OCI-LY7 (cell line): Measurements from ENCODE around the gene TRERF1. TPM values are rescaled to one million over a fixed set of nuclear protein-coding genes. Genes with fewer than 3 reads are reported as not detected.

Experiments
- BruUV-seq: library from RNA; stranded (reverse); fragments of 400-500 nt; replicated peaks from 2 replicates; lab custom pipeline; 2021; lab: Mats Ljungman, UMichigan
- CTCF ChIA-PET: fragments of 300-600 bp; sonication (Branson Sonifier 250); formaldehyde crosslinking; loops from one replicate; lab custom pipeline; 2022; ENCODE audit warnings: antibody characterized with exemption; ENCODE audit not compliant: unreplicated experiment; lab: Charles Lee
- POLR2A ChIA-PET: fragments of 300-600 bp; sonication (Branson Sonifier 250); formaldehyde crosslinking; loops from one replicate; lab custom pipeline; 2022; ENCODE audit warnings: antibody characterized with exemption; lab: Charles Lee
- DNase-seq: peaks from one replicate; pipeline ENCODE4 v3.0.0-alpha.2; 2015; ENCODE audit warnings: low spot score
- H2AFZ ChIP-seq: fragments of 200-600 bp; sonication (generic), shearing (Covaris generic); 2 replicates; pipeline ENCODE4 v1.6.1; 2014; ENCODE audit warnings: mild to moderate bottlenecking, antibody characterized with exemption, low read length, moderate library complexity
- H3K27ac ChIP-seq: fragments of 200-600 bp; sonication (generic); 2 replicates; pipeline ENCODE4 v1.5.1; 2014; ENCODE audit warnings: mixed run types, low read depth, mild to moderate bottlenecking, moderate library complexity, low read length, inconsistent platforms; ENCODE audit not compliant: poor library complexity, severe bottlenecking
- H3K36me3 ChIP-seq: fragments of 200-600 bp; sonication (generic); 2 replicates; pipeline ENCODE4 v1.6.1; 2014; ENCODE audit warnings: mild to moderate bottlenecking, antibody characterized with exemption, low read length, moderate library complexity, mixed read lengths; ENCODE audit not compliant: insufficient read depth
- H3K4me1 ChIP-seq: fragments of 200-600 bp; sonication (generic); 2 replicates; pipeline ENCODE4 v1.5.1; 2014; ENCODE audit warnings: mild to moderate bottlenecking, low read length; ENCODE audit not compliant: insufficient read depth, poor library complexity, severe bottlenecking
- H3K4me2 ChIP-seq: fragments of 200-600 bp; sonication (generic); 2 replicates; pipeline ENCODE4 v1.6.1; 2014; ENCODE audit warnings: mild to moderate bottlenecking, low read length
- H3K4me3 ChIP-seq: fragments of 200-600 bp; sonication (generic); 2 replicates; pipeline ENCODE4 v1.5.1; 2014; ENCODE audit warnings: mild to moderate bottlenecking, low read depth, low read length; ENCODE audit not compliant: poor library complexity, severe bottlenecking
- H3K79me2 ChIP-seq: fragments of 200-600 bp; sonication (generic); 2 replicates; pipeline ENCODE4 v1.6.1; 2016; ENCODE audit warnings: low read depth, mild to moderate bottlenecking, low read length, moderate library complexity, mixed read lengths; ENCODE audit not compliant: insufficient read depth
- H3K9me2 ChIP-seq: fragments of 200-600 bp; sonication (generic); 2 replicates; pipeline ENCODE4 v1.6.1; 2016; ENCODE audit warnings: mild to moderate bottlenecking, low read length, mixed read lengths; ENCODE audit not compliant: insufficient read depth
- H3K9me3 ChIP-seq: fragments of 200-600 bp; sonication (generic); 2 replicates; pipeline ENCODE4 v1.6.1; 2014; ENCODE audit warnings: mild to moderate bottlenecking, mixed run types, low read length, mixed read lengths
- H4K20me1 ChIP-seq: fragments of 200-600 bp; sonication (generic); 2 replicates; pipeline ENCODE4 v1.6.1; 2014; ENCODE audit warnings: mild to moderate bottlenecking, antibody characterized with exemption, low read length, moderate library complexity, mixed read lengths; ENCODE audit not compliant: insufficient read depth
- EZH2phosphoT487 ChIP-seq: fragments of 200-600 bp; sonication (generic); IDR thresholded peaks from 2 replicates; pipeline ENCODE4 v1.6.1; 2018; ENCODE audit warnings: low read depth, borderline replicate concordance, mild to moderate bottlenecking, mixed run types, antibody characterized with exemption, low read length, moderate library complexity, mixed read lengths
- intact Hi-C: fragments of 100-400 bp; cut with micrococcal nuclease; formaldehyde crosslinking; loops from one replicate; pipeline ENCODE4 v1.10.0; 2022; ENCODE audit not compliant: unreplicated experiment
- total RNA-seq, 2 experiments: library from RNA; depleted of rRNA in 1 of 2; stranded (reverse); fragments of >200 nt in 1 of 2; shearing (Covaris generic) in 1 of 2; gene quantifications; 2 replicates each; pipeline ENCODE4 v1.2.3, GENCODE V29; 2014 to 2022
- TF ChIP-seq, protein P1 (sequence below): fragments of 200-600 bp; sonication (generic); conservative IDR thresholded peaks from 2 replicates; pipeline ENCODE4 v1.5.1; 2014; ENCODE audit warnings: mild to moderate bottlenecking, antibody characterized with exemption, low read length, moderate library complexity, mixed read lengths

The TRERF1 gene
- total RNA-seq, 2 experiments from 2014 or later, result 5.7 to 12.9 TPM

DNA sequence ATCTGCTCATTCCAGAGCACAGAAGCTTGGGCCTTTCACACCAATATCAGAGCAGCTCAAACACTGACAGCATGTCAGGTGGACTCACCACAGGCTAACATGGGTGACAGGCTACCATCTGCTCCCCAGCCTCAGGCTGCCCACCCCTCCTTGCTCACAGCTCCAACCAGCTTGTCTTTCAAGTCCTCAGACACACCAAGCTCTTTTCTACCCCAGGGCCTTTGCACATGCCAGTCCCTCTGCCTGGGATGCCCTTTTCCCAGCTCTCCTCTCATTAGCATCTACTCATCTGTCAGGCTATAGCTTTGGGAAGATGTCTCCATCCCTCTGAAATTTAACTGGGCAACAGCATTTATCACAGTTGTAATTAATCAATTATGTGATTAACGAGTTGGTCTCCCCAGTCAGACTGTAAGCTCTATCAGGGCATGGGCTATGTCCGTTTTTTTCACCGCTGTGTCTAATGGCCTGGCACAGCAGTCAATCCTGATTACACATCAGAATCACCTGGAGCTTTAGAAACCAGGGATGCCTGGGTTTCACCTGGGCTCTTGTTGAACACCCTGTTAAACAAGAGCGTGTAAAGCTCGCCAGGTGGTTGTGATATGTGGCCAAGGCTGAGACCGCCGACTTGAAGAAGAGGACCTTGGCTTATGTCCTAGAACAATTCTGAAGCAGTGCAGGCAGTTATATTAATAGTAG lies 145.1 kb downstream of the TRERF1 start:
- Histone ChIP-seq H3K27ac (no peak overlapping the region), H3K36me3 (no peaks in the 10 kb centered on the region), H3K9me3 (no peaks in the 10 kb centered on the region), H2AFZ (no peak overlapping the region), H4K20me1 (no peaks in the 10 kb centered on the region), H3K4me3 (no peak overlapping the region), H3K79me2 (no peaks in the 10 kb centered on the region), H3K9me2 (no peaks in the 10 kb centered on the region), H3K4me1 (no peaks in the 10 kb centered on the region), H3K4me2 (no peak overlapping the region)
- DNase-seq, result no peak
- no peak for TF ChIP-seq EZH2phosphoT487
- TF ChIP-seq, protein P1, sequence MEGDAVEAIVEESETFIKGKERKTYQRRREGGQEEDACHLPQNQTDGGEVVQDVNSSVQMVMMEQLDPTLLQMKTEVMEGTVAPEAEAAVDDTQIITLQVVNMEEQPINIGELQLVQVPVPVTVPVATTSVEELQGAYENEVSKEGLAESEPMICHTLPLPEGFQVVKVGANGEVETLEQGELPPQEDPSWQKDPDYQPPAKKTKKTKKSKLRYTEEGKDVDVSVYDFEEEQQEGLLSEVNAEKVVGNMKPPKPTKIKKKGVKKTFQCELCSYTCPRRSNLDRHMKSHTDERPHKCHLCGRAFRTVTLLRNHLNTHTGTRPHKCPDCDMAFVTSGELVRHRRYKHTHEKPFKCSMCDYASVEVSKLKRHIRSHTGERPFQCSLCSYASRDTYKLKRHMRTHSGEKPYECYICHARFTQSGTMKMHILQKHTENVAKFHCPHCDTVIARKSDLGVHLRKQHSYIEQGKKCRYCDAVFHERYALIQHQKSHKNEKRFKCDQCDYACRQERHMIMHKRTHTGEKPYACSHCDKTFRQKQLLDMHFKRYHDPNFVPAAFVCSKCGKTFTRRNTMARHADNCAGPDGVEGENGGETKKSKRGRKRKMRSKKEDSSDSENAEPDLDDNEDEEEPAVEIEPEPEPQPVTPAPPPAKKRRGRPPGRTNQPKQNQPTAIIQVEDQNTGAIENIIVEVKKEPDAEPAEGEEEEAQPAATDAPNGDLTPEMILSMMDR, result no peak
- intact Hi-C loops, result loop anchor here (5.0 kb wide), 1 partner anchor 226 kb away; no protein-coding TSS in a partner anchor
- POLR2A ChIA-PET, result interaction anchor here (0.6 kb wide), 1 partner anchor 147 kb away, joined by 8 read pairs; no protein-coding TSS in a partner anchor
- CTCF ChIA-PET, result interaction anchor here (1.0 kb wide), 1 partner anchor 241 kb away, joined by 3 read pairs; no protein-coding TSS in a partner anchor
- no TSS peak for BruUV-seq

DNA sequence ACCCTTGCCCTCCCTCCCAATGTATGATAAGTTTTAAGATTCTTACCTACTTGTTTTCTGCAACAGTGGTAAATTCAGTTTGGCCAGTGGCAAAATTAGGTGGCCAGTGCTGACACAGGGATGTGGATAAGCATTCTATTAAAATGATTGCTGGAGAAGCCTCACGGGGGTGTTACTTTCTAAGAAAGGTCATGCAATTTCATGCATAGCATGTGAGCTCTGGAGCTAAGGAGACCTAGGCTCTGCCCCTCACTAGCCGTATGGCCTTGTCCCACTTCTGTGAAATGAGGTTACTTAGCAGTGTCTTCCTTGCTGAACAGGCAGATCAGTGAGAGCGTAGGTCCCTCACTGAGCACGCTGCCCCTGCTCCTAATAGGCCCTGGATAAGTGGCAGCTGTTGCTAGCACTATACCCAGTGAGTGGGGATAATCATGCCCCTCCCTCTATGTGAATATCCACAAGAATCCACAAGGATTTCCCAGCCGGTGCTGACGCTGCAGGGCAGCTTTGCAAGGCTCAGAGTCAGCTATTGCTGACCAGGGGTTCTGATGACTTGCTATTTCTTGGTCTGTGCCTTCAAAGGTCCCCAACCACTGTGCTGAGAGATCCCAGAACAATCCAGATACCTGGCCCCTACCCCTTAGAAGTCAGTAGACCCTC lies 147.5 kb downstream of the TRERF1 start:
- H3K9me2 ChIP-seq, result no peaks in the 10 kb centered on the region
- TF ChIP-seq, protein P1, result no peak
- TF ChIP-seq EZH2phosphoT487, result no peak
- no peaks in the 10 kb centered on the region for H3K9me3 ChIP-seq
- no TSS peak for BruUV-seq
- H3K27ac ChIP-seq, result no peak overlapping the region
- H3K79me2 ChIP-seq, result no peaks in the 10 kb centered on the region
- ChIA-PET CTCF (no interaction called here), POLR2A (interaction anchor here (0.5 kb wide), 1 partner anchor 140 kb away, joined by 3 read pairs; no protein-coding TSS in a partner anchor)
- no peak overlapping the region for H3K4me2 ChIP-seq
- H3K4me1 ChIP-seq, result no peaks in the 10 kb centered on the region
- no peaks in the 10 kb centered on the region for H4K20me1 ChIP-seq
- intact Hi-C loops, result no loop called here
- peaks cover 9% of the 10 kb centered on the region for H3K36me3 ChIP-seq
- DNase-seq, result no peak
- H2AFZ ChIP-seq, result no peak overlapping the region
- H3K4me3 ChIP-seq, result no peak overlapping the region
